ENCODE measurements around the gene LAT.
"Not testable (repeated sequence)": the region's sequence is repeated elsewhere in the genome, so short reads cannot be mapped to it uniquely, and the experiment has no call there.

Gene LAT

GRCh38 chr16:28977703-28978662, 6.9 kb upstream of the LAT start:
- no peak for DNase-seq

GRCh38 chr16:28980330-28980729, 4.5 kb upstream of the LAT start:
- DNase-seq, result not testable (repeated sequence)

- DNase-seq, result no peak
Measured at GRCh38 chr16:28980929-28981328, 3.9 kb upstream of the LAT start.

GRCh38 chr16:28981517-28981916, 3.3 kb upstream of the LAT start:
- no peak for DNase-seq

- no peak for DNase-seq
Measured at GRCh38 chr16:28982418-28982817, 2.4 kb upstream of the LAT start.

GRCh38 chr16:28982949-28983348, 1.9 kb upstream of the LAT start:
- no peak for DNase-seq

- DNase-seq, result no peak
Measured at GRCh38 chr16:28983644-28984043, 1.2 kb upstream of the LAT start.

GRCh38 chr16:28984091-28984490, 761 bp upstream of the LAT start:
- no peak for DNase-seq

- no peak for DNase-seq
Measured at GRCh38 chr16:28985211-28986041, 574 bp downstream of the LAT start.

GRCh38 chr16:28986046-28986445, 1.2 kb downstream of the LAT start:
- no peak for DNase-seq

- DNase-seq, result no peak
Measured at GRCh38 chr16:28986492-28986891, 1.6 kb downstream of the LAT start.

GRCh38 chr16:28987170-28987853, 2.5 kb downstream of the LAT start:
- no peak for DNase-seq

- no peak for DNase-seq
Measured at GRCh38 chr16:28989363-28989762, 4.5 kb downstream of the LAT start.

GRCh38 chr16:28990375-28991040, 5.7 kb downstream of the LAT start:
- DNase-seq, result no peak

GRCh38 chr16:28991687-28992086, 6.8 kb downstream of the LAT start:
- no peak for DNase-seq

GRCh38 chr16:28992496-28992895, 7.6 kb downstream of the LAT start:
- no peak for DNase-seq

- DNase-seq, result no peak
Measured at GRCh38 chr16:28998837-28999236, 14.0 kb downstream of the LAT start.

- DNase-seq, result no peak
Measured at GRCh38 chr16:28999577-28999976, 14.7 kb downstream of the LAT start.

GRCh38 chr16:29000019-29000418, 15.2 kb downstream of the LAT start:
- DNase-seq, result no peak

GRCh38 chr16:29004496-29005139, 19.8 kb downstream of the LAT start:
- not testable (repeated sequence) for DNase-seq

- DNase-seq, result no peak
Measured at GRCh38 chr16:29007730-29008593, 23.1 kb downstream of the LAT start.

Measured in GF-D8 (cell line).